ENCODE measurements around the gene IFNA13.

IFNA13 gene

DNA sequence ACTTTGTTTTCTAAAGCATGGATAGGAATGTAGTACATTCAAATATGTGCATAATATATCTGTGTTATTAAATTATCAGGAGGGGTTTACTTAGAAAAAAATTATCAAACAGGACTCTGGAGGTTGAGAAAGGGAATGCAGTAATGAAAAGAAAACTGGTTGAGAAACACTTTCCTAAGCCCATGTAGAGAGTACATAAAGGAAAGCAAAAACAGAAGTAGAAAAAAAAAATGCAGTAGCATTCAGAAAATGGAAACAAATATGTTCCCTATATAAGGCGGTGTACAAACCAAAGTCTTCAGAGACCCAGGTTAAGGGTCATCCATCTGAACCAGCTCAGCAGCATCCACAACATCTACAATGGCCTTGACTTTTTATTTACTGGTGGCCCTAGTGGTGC, 41.0 kb upstream of the IFNA13 start, which contains the start of gene IFNA8:
Gene IFNA8 (plus strand): TSS at position 301 of the 400 bp plus-strand sequence. CDS start 60 bp downstream, at position 361.
- Histone ChIP-seq H3K27ac (ENCODE audit: low read length) (no peak within 1 kb of the TSS), H3K27me3 (replicated peaks; ENCODE audit: insufficient read depth, low read length) (no peaks in the 10 kb centered on the region), H3K4me1 (ENCODE audit: low read length) (no peaks in the 10 kb centered on the region), H3K9ac (ENCODE audit: low read length) (no peak within 1 kb of the TSS), H3K9me2 (replicated peaks; ENCODE audit: insufficient read depth, low read length) (no peaks in the 10 kb centered on the region), H3K79me2 (ENCODE audit: low read length) (no peaks in the 10 kb centered on the region), H3K36me3 (replicated peaks; ENCODE audit: insufficient read depth, low read length) (no peaks in the 10 kb centered on the region), H3F3A (ENCODE audit: insufficient read depth, low read length) (no peaks in the 10 kb centered on the region), H2AFZ (ENCODE audit: low read length) (no peak within 1 kb of the TSS), H3K4me3 (ENCODE audit: low read length) (no peak within 1 kb of the TSS), H3K4me2 (ENCODE audit: low read depth, low read length) (no peak within 1 kb of the TSS), H4K20me1 (ENCODE audit: insufficient read depth, low read length) (no peaks in the 10 kb centered on the region), H3K9me3 (replicated peaks; ENCODE audit: insufficient read depth, low read length) (no peaks in the 10 kb centered on the region)
- no peak for DNase-seq
- TF ChIP-seq, protein P1, sequence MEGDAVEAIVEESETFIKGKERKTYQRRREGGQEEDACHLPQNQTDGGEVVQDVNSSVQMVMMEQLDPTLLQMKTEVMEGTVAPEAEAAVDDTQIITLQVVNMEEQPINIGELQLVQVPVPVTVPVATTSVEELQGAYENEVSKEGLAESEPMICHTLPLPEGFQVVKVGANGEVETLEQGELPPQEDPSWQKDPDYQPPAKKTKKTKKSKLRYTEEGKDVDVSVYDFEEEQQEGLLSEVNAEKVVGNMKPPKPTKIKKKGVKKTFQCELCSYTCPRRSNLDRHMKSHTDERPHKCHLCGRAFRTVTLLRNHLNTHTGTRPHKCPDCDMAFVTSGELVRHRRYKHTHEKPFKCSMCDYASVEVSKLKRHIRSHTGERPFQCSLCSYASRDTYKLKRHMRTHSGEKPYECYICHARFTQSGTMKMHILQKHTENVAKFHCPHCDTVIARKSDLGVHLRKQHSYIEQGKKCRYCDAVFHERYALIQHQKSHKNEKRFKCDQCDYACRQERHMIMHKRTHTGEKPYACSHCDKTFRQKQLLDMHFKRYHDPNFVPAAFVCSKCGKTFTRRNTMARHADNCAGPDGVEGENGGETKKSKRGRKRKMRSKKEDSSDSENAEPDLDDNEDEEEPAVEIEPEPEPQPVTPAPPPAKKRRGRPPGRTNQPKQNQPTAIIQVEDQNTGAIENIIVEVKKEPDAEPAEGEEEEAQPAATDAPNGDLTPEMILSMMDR (IDR thresholded peaks at IDR 0.05; ENCODE audit: low read length): no peak
- TF ChIP-seq EZH2phosphoT487 (IDR thresholded peaks at IDR 0.05; ENCODE audit: low read length): no peak
- TF ChIP-seq EZH2 (optimal IDR thresholded peaks at IDR 0.05; ENCODE audit: low read depth, low read length): no peak

DNA sequence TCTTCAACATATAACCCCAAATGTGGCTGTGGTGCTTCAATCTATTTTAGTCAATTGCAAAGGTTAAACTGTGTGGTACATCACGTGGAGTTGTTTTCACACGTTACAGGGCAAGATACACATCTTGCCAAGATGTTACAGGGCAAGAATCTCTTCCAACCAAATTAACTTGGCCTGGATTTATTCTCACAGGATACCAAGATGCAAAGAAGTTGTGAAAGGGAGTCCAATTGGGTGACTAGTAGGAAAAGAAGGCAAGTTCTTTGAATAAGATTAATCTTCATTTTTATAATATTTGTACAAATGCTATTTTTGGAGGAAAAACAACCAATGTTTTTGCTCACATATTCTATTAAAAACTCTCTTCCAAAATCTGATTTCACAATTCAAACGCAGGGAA, 36.3 kb upstream of the IFNA13 start:
- Histone ChIP-seq H3K4me3 (ENCODE audit: low read length) (no peak overlapping the region), H3K79me2 (ENCODE audit: low read length) (no peaks in the 10 kb centered on the region), H3K9me3 (replicated peaks; ENCODE audit: insufficient read depth, low read length) (no peaks in the 10 kb centered on the region), H3K9ac (ENCODE audit: low read length) (no peak overlapping the region), H3F3A (ENCODE audit: insufficient read depth, low read length) (no peaks in the 10 kb centered on the region), H3K27ac (ENCODE audit: low read length) (no peak overlapping the region), H3K36me3 (replicated peaks; ENCODE audit: insufficient read depth, low read length) (no peaks in the 10 kb centered on the region), H3K9me2 (replicated peaks; ENCODE audit: insufficient read depth, low read length) (no peaks in the 10 kb centered on the region), H4K20me1 (ENCODE audit: insufficient read depth, low read length) (no peaks in the 10 kb centered on the region), H3K4me2 (ENCODE audit: low read depth, low read length) (no peak overlapping the region), H3K27me3 (replicated peaks; ENCODE audit: insufficient read depth, low read length) (no peaks in the 10 kb centered on the region), H2AFZ (ENCODE audit: low read length) (no peak overlapping the region), H3K4me1 (ENCODE audit: low read length) (no peaks in the 10 kb centered on the region)
- DNase-seq: no peak
- no peak for TF ChIP-seq EZH2 (optimal IDR thresholded peaks at IDR 0.05; ENCODE audit: low read depth, low read length)
- TF ChIP-seq, protein P1 (IDR thresholded peaks at IDR 0.05; ENCODE audit: low read length): no peak

DNA sequence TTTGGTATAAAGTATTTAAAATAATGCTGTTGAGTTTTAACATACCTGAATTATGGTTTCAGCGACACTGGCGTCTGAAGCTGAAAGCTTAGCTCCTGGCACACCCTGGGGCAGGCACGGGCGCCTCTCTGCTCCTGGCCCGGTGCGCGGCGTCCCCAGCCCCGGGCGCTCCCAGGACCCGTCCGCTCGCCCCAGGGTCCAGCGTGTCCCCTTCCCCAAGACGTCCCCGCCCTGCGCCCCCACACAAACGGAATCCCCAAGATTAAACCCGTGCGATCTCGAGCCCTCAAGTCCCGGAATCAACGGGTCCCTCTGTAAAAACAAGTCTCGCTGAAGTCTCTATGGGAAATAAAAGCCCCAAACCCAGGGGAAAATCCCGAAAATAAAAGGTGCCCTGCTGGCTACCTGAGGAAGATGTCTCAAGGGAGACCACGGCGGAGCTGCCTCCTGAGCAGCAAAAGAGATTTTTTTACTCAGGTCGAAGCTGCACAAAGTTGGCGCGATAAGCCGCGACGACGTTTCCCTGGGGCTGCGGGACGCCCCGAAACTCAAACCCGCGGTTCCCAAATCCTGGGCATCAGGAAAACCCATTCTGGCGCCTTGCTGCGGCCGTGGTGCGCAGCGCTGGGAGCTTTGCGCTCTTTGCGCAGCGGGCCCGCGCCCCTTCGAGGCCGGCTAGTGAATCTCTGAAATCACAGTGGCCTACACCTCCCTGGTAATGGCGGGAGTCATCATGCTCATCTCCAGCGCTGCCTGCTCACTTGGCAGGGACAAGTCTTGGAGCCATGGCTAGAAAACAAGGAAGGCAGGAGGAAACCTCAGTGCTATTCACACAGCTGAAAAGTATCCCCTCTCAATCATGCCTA, 34.8 kb upstream of the IFNA13 start:
- Histone ChIP-seq H3K36me3 (replicated peaks; ENCODE audit: insufficient read depth, low read length) (no peaks in the 10 kb centered on the region), H3K4me2 (ENCODE audit: low read depth, low read length) (no peak overlapping the region), H3F3A (ENCODE audit: insufficient read depth, low read length) (peaks cover 5% of the 10 kb centered on the region; the same call in 1 of the 2 replicates), H2AFZ (ENCODE audit: low read length) (no peak overlapping the region), H3K27ac (ENCODE audit: low read length) (no peak overlapping the region), H3K9me2 (replicated peaks; ENCODE audit: insufficient read depth, low read length) (no peaks in the 10 kb centered on the region), H3K9me3 (replicated peaks; ENCODE audit: insufficient read depth, low read length) (no peaks in the 10 kb centered on the region), H3K79me2 (ENCODE audit: low read length) (no peaks in the 10 kb centered on the region), H4K20me1 (ENCODE audit: insufficient read depth, low read length) (no peaks in the 10 kb centered on the region), H3K9ac (ENCODE audit: low read length) (no peak overlapping the region), H3K27me3 (replicated peaks; ENCODE audit: insufficient read depth, low read length) (no peaks in the 10 kb centered on the region), H3K4me1 (ENCODE audit: low read length) (0 out of 2 replicates have a peak, but pooled peaks cover 3% of the 10 kb centered on the region), H3K4me3 (ENCODE audit: low read length) (no peak overlapping the region)
- TF ChIP-seq, protein P1 (IDR thresholded peaks at IDR 0.05; ENCODE audit: low read length): no peak
- TF ChIP-seq EZH2 (optimal IDR thresholded peaks at IDR 0.05; ENCODE audit: low read depth, low read length) (no peak), EZH2phosphoT487 (IDR thresholded peaks at IDR 0.05; ENCODE audit: low read length) (no peak)
- DNase-seq: no peak

All from MM.1S (cell line).